ENCODE measurements around the gene EPHA4. TPM values are rescaled to one million over a fixed set of nuclear protein-coding genes. Genes with fewer than 3 reads are reported as not detected.
"Not testable (repeated sequence)": the region's sequence is repeated elsewhere in the genome, so short reads cannot be mapped to it uniquely, and the experiment has no call there.

The EPHA4 gene
- polyA plus RNA-seq, 3 donors = 0.72 to 10.1 (median 3.7) TPM

DNA sequence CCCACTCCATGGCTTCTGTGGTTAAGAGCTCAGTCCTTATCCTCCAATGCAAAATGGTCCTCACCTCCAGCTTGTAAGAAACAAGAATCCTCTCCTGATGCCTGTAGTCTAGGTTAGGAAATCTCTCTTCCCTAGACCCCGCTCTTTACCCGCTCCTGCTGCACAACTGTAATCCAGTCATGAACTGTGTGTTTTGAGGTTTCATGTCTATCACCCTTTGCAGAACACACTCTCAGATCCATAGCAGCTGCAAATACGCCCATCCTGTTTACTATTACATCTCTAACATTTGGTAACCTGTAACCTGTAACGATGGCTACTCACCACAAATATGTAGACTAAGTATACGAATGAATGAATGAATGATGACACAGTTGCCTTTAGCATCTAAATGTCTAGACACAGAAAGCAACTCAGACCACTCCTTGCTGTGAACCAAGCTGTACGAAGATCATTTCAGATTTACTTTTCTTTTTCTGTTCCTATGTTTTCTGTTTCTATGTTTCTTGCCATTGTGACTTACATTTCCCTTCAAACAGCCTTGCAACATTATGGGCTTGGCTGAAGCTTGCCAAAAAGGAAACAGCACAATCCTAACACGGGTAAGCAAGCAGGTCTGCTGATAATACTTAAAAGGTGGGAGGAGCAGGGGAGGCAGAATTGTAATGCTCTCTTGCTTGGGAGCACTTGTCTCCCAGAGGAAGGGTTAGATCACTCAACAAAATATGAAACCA, 53.7 kb downstream of the EPHA4 start:
- H3K27ac ChIP-seq (ENCODE audit: low read depth, low read length) = no peak overlapping the region
- WGBS, 3 donors = 45 to 64% (median 46%) methylated on average over 7 of the region's 7 CpGs

DNA sequence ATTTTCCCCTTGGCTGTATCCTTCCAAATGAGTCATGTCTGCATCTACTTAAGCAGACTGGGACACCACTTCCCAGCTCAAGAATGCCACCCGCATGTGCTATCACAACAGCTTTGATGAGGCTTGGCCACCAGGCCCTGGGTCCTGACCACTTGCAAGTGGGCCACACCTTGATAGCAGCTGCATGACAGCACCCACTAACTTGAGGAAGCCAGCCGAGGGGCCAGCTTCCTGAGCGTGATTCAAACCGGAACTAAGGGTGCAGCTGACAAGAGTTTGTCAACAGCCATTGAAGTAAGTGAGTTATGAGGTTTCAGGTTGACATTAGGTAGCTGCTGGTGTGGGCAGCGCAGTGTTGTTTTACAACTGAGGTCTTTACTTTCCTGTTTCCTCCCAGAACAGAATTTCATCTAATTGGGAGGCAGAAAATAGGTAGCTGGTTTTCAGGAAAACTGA, 54.4 kb downstream of the EPHA4 start:
- no peak overlapping the region for H3K27ac ChIP-seq (ENCODE audit: low read depth, low read length)
- WGBS, 3 donors = 31 to 93% (median 33%) methylated on average over 5 of the region's 5 CpGs

DNA sequence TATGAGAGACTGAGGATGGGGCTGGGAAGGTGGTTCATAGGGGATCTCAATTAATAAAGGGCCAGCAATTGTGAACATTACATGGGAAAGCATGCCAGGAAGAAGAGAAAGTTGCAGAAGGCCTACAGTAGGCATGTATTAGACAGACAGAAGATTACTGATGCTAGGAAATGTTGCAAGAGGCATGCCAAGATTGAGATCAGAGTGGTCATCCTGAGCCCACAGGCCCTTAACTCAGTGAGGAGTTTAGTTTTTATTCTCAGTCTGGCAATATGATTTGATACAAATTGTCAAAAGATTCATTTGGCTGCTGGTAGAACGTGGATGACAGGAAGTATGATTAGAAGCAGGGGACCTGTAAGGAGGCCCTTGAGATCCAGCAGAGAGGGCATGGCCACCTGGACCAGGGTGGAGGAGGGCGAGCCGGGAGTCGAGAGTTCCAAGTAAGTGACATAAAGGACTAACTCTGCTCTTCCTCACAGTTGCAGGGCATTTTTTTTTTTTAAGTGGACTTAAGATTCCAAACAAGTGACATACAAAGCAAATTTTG, 54.9 kb downstream of the EPHA4 start:
- H3K27ac ChIP-seq (ENCODE audit: low read depth, low read length) = no peak overlapping the region

DNA sequence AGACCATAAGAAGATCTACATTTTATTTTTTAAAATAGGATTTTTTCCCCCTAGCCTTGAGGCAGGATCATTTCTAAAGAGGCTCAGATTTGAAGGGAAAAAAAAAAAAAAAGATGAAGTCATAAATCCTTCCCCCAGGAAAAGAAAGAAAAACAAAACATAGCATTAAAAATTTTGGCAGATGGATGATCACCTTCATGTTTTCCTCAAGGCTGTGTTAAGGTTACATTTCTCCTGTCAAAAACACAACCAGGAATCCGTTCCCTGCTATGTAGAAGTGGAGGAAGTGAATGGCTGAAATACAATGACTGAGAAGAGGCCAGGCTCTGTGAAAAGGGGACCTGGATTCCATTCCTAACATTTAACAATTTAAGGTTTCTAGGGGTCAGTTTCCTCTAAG, 56.2 kb downstream of the EPHA4 start:
- no peak overlapping the region for H3K27ac ChIP-seq (ENCODE audit: low read depth, low read length)
- 76 to 95% (median 79%) methylated on average over 1 of the region's 1 CpG for WGBS, 3 donors

More for the DNA sequence above, 54.9 kb downstream of the EPHA4 start:
- WGBS, 3 donors = 67 to 85% (median 70%) methylated on average over 4 of the region's 4 CpGs

DNA sequence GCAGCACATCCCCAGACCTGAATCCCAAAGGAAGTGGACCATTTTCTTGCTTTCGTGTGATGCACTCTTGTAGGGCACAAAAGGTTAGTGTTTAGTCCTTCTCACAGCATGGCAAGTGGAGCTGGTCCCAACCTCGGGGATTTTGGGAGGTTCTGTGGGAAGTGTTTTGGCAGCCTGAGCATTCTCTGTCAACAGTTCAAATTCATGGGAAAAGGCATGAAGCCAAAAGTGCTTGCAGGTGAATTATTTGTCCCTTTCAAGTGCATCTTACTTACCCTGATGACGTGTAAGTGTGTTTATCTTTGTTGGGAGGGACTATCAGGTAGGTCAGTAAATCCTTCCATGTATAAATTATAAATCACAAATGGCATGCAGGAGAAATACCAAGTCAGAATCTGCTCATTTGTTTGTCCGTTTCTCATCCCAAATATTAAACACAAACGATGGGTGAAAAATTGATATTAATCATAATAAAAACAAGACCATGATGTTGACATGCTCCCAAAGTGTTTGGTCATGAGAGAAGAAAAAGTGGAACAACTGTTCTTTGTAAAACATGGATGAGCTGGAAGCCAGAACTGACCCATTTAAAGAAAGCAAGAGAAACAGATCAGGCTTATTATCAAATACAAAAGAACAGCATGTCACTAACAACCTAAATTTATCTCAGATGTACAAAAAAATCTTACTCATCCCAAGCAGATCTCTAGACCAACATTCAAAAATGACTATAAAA, 57.6 kb downstream of the EPHA4 start:
- 63 to 79% (median 77%) methylated on average over 5 of the region's 5 CpGs for WGBS, 3 donors
- no peak overlapping the region for H3K27ac ChIP-seq (ENCODE audit: low read depth, low read length)

DNA sequence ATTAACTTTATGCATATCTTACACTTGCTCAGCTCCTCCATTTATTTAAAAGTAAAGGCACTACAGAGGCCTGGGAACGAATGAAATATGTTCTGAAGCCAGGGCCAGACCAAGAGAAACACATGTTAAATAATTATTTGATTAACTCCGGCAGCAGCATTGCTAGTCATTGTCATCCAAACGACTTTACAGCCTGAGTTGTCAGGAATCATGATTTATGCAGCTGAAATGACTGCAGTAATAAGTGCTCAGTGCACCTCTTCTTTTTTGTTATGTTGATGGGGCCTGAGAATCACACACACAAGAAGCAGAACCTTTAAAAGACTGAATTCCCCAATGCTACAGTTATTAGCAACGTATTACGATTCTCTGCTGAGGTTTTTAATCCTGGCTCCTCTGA, 58.9 kb downstream of the EPHA4 start:
- 50 to 81% (median 79%) methylated on average over 5 of the region's 5 CpGs for WGBS, 3 donors
- no peak overlapping the region for H3K27ac ChIP-seq (ENCODE audit: low read depth, low read length)

DNA sequence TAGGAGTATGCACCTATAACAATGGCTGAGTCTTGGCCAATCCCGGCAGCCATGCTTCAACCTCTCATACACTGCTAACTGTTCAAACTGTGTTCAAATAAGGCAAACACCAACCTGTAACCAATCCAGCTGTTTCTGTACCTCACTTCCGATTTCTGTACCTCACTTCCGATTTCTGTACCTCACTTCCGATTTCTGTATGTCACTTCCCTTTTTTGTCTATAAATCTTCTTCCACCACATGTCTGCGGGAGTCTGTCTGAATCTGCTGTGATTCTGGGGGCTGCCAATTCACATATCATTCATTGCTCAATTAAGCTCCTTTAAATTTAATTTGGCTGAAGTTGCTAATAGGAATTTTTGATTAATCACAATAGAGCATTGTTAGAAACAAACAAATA, 60.8 kb downstream of the EPHA4 start:
- H3K27ac ChIP-seq (ENCODE audit: low read depth, low read length) = not testable (repeated sequence)
- WGBS, 3 donors = 62 to 82% (median 68%) methylated on average over 5 of the region's 5 CpGs

DNA sequence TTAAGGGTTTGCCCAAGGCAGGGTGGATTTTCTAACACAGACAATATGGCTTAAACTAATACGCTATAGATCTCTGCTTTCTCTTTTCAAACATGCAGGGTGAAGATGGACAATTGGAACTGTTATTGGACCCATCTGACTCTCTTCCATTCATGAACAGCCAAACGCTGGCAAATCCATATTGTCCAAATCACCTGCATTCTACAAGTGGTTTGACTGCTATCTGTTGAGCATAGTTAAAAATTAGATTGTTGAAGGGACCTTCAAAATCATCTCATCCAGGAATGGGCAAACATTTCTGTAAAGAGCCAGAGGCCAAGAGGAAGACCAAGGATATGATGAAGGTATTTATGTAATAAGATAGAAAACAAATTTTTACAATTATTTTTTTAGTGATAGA, 65.6 kb downstream of the EPHA4 start:
- 86 to 96% (median 95%) methylated on average over 2 of the region's 2 CpGs for WGBS, 3 donors
- no peak overlapping the region for H3K27ac ChIP-seq (ENCODE audit: low read depth, low read length)

DNA sequence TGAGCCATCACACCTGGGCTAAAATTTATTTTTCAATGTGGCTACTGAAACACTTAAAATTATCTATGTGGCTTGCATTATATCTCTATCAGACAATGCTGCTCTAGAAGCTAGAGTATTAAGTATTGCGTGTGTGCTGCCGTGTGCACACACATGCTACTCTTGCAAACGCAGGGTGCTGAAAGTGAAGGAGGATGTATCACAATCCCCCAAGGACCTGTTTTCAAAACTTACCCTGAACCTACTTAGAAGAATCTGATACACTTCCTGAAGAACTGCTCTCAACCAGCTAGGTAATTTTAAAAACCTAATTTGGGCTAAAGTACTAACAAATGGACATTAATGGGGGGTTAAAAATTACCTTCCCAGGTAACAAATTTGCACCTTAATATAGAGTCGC, 66.5 kb downstream of the EPHA4 start:
- no peak overlapping the region for H3K27ac ChIP-seq (ENCODE audit: low read depth, low read length)
- WGBS, 3 donors = 86 to 99% (median 95%) methylated on average over 4 of the region's 4 CpGs

DNA sequence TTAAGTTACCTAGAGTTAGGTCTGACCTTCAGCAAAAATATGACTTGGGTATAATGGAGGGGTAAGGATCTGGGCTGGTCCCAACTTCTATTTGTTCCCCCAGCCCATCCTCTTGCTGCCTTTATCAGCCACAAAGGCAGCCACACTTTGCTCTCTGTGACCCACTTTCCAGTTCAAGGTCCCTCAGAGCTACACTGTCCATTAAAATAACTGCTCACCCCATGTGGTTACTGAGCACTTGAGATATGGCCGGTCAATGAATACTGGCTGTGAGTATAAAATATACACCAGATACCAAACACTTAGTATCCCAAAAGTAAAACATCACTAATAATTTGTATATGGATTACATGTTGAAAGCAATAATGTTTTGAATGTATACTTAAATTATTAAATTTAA, 67.2 kb downstream of the EPHA4 start:
- 97 to 100% (median 100%) methylated on average over 1 of the region's 1 CpG for WGBS, 3 donors
- no peak overlapping the region for H3K27ac ChIP-seq (ENCODE audit: low read depth, low read length)

DNA sequence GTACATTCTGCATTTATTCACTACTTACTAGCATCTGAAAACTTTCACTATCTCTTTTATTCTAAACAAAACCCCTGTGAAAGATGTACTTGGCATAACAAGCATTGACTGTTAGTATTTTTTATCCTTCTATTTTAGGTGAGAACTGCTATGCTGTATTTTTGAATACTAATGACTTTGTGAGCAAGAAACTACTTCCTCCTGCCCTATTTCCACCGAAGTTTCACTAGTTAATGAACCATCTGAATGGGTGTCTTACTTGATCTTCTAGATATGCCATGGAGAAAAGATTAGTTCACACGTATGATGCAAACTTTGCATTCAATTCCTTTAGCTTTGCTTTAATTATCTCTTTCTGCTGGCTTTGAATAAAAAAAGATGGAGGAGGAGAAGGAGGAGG, 68.1 kb downstream of the EPHA4 start:
- no peak overlapping the region for H3K27ac ChIP-seq (ENCODE audit: low read depth, low read length)
- WGBS, 3 donors = 14 to 76% (median 51%) methylated on average over 2 of the region's 2 CpGs

DNA sequence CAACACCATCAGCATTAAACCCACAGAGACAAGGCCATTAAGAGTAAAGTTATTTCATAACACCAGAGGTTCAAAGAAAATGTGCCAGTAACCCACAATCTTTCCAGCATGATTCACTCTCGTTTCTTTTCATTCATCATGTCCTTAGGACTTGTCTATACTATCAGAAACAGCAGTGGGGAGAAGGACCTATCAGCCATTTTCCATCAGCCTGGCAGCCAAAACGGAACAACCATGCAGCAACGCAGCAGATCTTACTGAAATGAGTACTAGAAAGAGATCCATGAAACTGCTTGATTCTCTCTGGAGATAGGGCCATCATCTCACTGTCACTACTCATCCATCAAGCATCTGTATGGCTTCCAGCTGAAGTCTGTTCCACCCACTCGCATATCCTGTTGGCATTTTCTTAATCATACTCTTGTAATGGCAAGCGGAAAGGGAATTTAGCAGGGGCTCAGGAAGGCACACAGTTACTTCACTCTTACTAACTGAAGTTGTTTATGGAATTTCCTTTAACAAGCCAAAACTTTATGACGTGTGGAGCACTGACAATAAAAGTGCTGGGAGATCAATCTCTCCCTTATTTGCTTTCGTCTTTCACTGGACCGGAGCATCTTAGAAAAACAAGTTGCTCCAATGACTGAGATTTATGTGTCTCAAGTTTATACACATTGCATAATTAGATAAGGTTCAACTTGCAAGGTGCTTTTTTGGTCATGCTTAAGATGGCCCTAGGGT, 69.7 kb downstream of the EPHA4 start:
- 72 to 76% (median 75%) methylated on average over 8 of the region's 8 CpGs for WGBS, 3 donors
- no peak overlapping the region for H3K27ac ChIP-seq (ENCODE audit: low read depth, low read length)

DNA sequence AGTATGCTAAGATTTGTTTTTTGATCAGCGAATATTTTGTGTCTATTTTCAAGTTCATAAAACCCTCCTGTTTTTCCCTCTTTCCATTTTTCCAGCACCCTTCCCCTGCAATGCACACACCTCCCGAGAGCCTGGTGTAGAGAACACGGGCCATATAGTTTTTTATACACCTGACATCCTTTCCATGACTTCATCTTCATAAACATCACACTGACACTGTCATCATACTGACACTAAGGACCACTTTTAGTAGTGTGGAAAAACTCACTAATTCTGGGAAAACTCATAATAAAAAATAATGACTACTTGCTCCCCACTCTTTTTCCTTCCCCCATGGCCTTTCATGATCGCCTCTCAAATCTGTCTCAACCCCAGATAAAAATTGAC, 70.2 kb downstream of the EPHA4 start:
- no peak overlapping the region for H3K27ac ChIP-seq (ENCODE audit: low read depth, low read length)

DNA sequence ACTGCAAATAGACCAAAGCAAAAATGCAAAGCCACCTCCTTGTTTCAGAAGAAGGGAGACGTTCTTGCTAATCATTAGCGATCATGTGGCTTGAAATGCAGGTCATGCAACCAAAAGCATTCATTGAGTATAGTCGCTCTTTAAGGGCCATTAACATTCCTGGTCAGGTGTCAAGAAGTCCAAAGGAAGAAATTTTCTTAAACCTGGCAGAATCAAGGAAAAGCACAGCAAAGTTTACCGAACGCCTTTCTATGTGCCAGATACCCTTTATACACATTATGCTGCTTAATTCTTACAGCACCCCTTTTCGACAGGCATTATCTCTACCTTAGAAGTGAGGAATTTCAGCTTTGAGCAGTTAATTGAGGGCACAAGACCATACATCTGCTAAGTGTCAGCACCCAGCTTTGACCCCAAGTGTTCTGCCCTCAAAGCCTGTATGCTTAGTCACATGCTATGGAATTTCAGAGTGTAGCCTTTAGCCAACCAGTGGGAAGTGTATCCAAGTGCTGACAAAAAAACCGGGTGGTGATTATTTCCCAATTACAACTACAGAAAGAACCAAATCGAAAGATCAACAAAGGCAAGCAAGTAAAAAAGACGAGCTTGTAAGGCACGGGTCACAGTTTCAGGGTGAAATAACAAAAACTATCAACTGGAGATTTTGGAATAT, 70.8 kb downstream of the EPHA4 start:
- WGBS, 3 donors = 59 to 81% (median 74%) methylated on average over 10 of the region's 10 CpGs
- H3K27ac ChIP-seq (ENCODE audit: low read depth, low read length) = no peak overlapping the region

More for the DNA sequence above, 70.2 kb downstream of the EPHA4 start:
- 60 to 82% (median 76%) methylated on average over 4 of the region's 4 CpGs for WGBS, 3 donors

DNA sequence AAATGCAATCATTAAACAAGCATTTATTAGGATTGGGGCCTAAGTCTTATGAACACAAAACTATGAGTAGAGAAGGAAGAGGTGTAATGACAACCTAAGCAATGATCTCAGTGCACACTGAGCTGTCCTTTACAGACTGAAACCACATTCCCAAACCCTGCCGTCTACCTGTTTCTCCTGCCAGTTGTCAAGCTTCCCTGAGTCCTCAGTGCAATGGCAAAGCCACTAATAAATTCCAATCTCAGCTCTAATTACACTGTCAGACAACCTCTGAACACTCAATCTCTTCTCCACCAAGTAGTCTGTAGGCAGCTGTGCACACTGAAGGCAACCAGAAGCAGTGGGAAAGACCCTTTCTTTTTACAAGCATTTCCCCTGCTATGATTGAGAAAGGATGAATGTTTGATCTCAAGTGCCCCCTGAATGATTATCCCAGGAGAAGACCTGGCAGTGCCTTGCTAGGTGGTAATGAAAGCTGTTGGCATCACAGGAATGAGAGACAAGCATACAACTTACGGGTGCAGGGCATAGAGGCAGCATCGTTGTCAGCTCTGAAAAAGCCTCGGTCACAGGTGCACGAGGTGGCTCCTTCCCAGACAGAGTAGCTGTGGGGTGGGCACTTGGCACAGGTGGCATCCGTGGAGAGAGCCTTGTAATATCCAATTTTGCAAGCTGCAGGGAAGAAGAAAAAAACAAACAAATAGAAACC, 71.4 kb downstream of the EPHA4 start:
- no peak overlapping the region for H3K27ac ChIP-seq (ENCODE audit: low read depth, low read length)
- WGBS, 3 donors = 66 to 87% (median 86%) methylated on average over 6 of the region's 6 CpGs

DNA sequence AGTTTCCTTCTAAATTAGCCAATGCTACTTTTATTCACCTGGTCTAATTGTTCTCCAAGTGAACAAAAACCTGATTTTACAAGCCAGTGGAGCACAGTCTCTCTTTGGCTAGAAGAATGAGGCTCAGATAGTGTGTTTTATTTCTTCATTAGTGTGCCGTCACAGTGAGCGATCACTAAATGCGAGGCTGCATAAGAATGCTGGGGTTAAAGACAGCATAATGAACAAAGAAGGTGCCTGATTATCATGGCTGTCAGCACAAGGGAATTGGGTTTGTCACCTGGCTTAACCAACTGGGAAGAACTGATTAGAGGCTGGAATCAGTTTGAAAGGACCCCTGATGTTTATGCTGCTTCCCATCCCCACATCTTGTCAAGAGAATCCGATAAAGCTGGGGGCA, 76.4 kb downstream of the EPHA4 start:
- WGBS, 3 donors = 81 to 97% (median 95%) methylated on average over 4 of the region's 4 CpGs
- H3K27ac ChIP-seq (ENCODE audit: low read depth, low read length) = no peak overlapping the region

DNA sequence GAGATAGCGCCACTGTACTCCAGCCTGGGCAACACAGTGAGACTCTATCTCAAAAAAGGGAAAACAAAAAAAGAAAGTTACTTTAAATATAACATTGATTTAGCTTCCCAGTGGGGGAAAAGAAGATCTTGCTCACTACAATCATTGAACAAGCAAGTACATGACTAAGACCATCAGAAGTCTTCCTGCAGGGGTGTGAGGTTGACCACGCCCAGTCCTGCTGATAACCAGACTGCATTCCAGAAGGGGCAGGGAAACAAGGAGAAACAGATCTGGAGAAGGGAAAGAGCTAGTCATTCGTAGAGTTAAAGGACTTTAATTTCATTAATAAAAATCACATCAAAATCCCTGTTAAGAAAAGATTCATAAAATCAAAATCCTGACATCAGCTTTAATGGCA, 77.5 kb downstream of the EPHA4 start:
- no peak overlapping the region for H3K27ac ChIP-seq (ENCODE audit: low read depth, low read length)
- WGBS, 3 donors = 90 to 92% (median 90%) methylated on average over 3 of the region's 3 CpGs

DNA sequence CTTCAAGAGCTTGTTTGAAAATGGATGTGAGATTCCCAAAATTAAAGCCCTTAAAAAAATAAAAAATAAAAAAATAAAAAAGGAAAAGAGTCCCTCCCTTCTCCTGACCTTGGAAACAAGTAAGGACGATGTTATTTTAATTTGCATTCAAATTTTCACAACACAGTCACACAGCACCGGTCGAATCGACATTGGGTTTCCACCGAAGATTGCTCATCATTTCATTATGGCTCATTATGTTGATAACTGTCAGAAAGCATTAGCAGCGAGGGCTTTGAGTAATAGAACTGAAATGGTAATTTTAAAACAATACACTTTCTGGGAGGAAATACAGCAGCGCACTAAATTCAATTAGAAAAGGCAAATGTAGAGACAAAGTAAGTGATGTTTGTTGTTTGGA, 78.7 kb downstream of the EPHA4 start:
- no peak overlapping the region for H3K27ac ChIP-seq (ENCODE audit: low read depth, low read length)
- 85 to 92% (median 89%) methylated on average over 7 of the region's 7 CpGs for WGBS, 3 donors
